GM12875 (cell line): ENCODE results near the gene CARNS1.

Experiments
- H3K4me3 ChIP-seq: one replicate; pipeline ENCODE4 v1.5.1; 2011; ENCODE audit warnings: low read depth, low read length, control low read depth
- CTCF ChIP-seq: IDR thresholded peaks from 2 replicates; pipeline ENCODE4 v1.5.1; 2011; ENCODE audit warnings: low read depth, mild to moderate bottlenecking, control low read depth, inconsistent platforms, low read length, moderate library complexity, borderline replicate concordance; ENCODE audit not compliant: insufficient read depth

Gene CARNS1

DNA sequence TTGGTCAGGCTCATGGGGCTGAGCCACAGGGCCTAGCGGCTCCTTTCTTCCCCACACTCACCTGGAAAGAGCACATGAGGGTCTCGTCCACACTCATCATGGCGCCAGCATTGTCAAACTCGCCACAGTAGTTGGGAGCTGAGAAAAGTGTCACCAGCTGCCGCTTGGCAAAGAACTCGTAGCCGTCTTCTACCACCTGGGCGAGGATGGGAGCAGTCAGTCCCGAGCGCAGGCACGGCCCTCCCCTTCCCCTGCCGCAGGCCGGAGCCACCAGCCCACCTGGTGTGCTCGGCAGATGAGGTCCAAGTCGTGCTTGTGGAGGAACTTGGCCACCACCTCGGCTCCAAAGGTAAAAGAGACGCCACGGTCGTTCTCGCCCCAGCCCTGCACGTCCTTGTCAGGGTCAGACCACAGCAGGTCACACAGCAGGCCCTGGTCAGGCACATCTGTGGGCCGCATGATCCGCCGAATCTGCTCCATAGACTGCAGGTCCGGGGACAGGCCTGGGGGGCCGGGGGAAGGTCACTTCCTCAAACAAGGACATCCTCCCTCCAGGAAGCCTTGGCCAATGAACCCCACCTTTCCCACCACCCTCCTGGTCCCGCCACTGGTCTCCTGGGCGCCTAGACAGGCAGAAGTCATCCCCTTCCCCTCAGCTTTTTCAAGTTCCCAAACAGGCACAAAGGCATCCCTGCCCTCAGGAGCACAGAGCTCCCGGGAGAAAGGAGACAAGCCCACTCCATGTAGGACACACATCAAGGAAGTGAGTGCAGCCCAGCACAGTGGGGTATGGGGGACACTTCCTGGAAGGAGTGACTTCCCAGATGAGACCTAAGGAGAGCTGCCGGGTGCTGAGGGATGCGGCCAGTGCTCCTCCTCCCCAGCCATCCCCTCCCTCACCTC is 16.6 kb upstream of the CARNS1 start:
- TF ChIP-seq CTCF, result no peak
- no peak overlapping the region for H3K4me3 ChIP-seq

DNA sequence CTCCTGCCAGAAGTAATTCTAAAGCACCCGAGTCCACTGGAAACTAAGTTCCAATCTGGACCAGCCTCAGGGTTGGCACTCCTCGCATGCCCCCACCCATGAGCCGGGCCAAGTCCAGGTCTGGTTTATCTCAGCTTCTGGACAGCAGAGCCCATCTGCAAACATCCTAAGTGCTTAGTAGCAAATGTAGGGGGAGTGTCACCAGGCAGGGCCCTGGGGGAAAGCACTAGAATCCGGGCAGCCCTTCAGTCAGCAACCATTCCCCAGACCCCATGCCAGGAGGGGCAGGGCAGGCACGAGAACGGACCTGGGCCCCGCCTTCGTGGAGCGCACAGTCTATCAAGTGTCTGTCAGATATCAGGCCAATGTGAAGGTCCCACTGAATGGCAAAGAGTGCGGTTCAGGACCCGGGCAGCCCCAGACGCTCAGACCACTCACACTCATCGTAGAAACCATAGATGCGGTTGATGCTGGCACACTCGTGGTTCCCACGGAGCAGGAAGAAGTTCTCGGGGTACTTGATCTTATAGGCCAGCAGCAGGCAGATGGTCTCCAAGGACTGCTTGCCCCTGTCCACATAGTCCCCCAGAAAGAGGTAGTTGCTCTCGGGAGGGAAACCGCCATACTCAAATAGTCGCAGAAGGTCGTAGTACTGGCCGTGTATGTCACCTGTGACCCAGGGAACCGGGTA is 15.1 kb upstream of the CARNS1 start:
- TF ChIP-seq CTCF, result no peak
- H3K4me3 ChIP-seq, result peak overlapping the region; percentile 81

DNA sequence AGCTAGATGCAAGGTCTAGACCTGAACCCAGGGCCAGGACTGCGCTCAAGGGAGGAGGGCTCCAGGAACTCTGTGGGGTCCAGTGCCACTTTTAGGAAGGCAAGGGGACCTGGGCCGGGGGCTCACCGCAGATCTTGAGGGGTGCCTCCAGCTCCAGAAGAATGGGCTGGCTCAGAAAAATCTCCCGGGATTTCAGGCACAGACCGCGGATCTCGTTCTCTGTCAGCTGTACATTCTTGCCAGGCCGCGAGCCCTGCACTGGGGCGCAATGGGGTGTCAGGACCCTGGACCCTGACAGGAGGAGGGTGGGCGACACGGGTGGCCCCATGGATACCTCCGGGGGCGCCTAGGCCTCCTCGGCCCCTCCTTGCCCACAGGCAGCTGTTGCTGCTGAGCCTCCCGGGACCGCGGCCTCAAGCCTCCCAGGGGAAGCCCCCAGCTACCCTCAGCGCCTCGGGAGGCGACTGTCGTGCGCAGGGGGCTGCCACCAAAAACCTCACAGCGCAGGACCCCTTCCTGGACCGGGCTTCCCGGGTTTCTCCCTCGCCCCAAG is 14.5 kb upstream of the CARNS1 start:
- TF ChIP-seq CTCF, result no peak
- peak overlapping the region; percentile 81 for H3K4me3 ChIP-seq

DNA sequence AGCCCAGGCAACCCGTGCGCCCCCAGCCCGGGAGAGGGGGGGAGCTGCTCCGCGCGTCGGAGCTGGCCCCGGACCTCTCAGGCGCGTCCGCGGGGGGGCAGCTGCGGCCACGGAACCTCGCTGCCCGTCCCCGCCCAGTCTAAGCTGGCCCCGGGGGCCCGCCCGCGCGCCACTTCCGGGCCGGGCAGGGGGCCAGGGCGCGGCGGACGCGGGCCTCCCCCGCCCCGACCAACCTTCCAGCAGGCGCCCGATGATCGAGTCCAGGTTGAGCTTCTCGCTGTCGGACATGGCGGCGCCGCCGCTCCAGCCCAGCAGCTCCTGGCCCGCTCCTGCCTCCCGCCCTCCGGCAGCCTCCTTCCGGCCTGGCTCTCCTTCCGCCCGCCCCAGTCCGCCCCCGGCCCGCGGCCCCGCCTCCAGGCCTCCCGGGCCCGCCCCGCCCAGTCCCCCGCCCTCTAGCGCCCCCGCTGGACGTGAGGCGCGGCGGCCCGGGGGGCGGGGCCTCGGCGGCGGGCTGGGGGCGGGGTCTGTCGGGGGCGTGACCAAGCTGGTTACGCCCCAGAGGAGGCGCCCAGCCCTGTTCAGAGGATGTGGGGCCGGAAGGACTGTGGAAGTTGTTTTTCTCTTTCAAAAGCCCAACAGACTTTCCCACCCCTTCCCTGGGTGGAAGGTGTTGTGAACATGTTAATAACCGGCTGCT is 13.8 kb upstream of the CARNS1 start, which contains the start of gene PPP1CA:
Gene PPP1CA, minus strand, starts transcription at position 364 of the 697 bp plus-strand sequence. Its CDS starts 76 bp downstream, at position 288.
- peak; percentile 39; the same call in 1 of the 2 replicates for TF ChIP-seq CTCF
- H3K4me3 ChIP-seq, result peak within 1 kb of the TSS; percentile 81

GRCh38 chr11:67402192-67402839 is 13.2 kb upstream of the CARNS1 start:
- H3K4me3 ChIP-seq, result peak overlapping the region; percentile 46

GRCh38 chr11:67403085-67403484 is 12.4 kb upstream of the CARNS1 start:
- peak overlapping the region; percentile 58 for H3K4me3 ChIP-seq

DNA sequence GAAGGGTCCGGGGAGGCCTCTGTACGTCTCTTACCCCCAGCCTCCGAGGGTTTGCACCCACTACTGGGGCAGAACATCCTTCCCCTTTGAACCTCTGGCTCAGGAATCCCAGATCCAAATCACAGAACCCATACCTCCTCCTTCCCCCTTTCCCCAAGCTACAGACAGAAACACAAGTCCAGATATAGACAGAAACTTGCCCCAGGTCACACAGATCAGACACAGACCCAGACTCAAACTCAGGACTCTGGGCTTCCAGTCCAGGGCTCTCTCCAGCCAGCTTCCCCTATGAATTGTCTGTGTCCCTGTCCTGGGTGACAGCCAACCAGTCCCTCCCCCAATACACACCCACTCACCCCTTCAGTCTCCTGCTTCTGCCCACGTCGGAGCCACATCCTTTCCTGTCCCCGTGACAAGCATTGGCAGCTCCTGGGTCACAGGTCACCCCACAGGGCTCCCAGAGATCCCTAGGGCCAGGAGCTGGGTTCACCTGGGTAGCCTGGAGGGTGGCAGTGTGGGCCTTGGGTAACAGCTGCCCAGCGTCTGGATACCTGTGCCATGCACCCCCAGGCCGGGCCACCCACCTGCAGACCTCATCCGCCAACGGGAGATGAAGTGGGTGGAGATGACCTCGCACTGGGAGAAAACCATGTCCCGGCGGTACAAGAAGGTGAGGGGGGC is 10.8 kb upstream of the CARNS1 start:
- peak overlapping the region; percentile 58 for H3K4me3 ChIP-seq
- TF ChIP-seq CTCF, result no peak
